Heart left ventricle (tissue), 13 donors: ENCODE data around the gene BGN.

ENCODE experiments used
- POLR2A ChIP-seq, 2 donors: fragments of 450-650 bp; IDR thresholded peaks; one replicate each; pipeline ENCODE4 v1.6.1; 2017; ENCODE audit warnings: antibody characterized with exemption in 2 of 2, mild to moderate bottlenecking in 2 of 2, moderate library complexity in 2 of 2
- TF ChIP-seq, protein P1 (sequence below), 12 donors: fragments of 200-600 bp; sonication (generic) in 4 of 12; IDR thresholded peaks; one replicate each; pipeline versions ENCODE4 v1.5.0 to v1.8.0; 2018 to 2022; ENCODE audit warnings: antibody characterized with exemption in 12 of 12, mild to moderate bottlenecking in 5 of 12
- donor health status: ischemic (EF 13 %, LVEDD 7.1; RV severe dilation, severe dysfunction).
- donor health status: DM: no; HTN: yes; CAD: no.
- donor health status: DM: no; HTN: no; CAD: no.
- donor health status: ischemic (EF 25% LVEDD 6.9; RV normal size, moderate dysfunction).
- donor health status: ischemic (EF 25% LVEDD 5.7; RV mildly dilated, moderate dysfunction).
- donor health status: ischemic (EF 35%, LVEDD 5.7; RV mildly dilated, moderate dysfunction).
- donor health status: nonischemic (EF 11% LVEDD 7.7; RV severe dilation, severe dysfunction).
- donor health status: DM: yes; HTN: yes; CAD: no.
- donor health status: PGD.
- donor health status: ischemic (EF 29% LVEDD 5.4; RV normal size, mild dysfunction).
- donor health status: nonischemic (EF 23%, LVEDD 6.1; RV moderate dilation, normal function).

DNA sequence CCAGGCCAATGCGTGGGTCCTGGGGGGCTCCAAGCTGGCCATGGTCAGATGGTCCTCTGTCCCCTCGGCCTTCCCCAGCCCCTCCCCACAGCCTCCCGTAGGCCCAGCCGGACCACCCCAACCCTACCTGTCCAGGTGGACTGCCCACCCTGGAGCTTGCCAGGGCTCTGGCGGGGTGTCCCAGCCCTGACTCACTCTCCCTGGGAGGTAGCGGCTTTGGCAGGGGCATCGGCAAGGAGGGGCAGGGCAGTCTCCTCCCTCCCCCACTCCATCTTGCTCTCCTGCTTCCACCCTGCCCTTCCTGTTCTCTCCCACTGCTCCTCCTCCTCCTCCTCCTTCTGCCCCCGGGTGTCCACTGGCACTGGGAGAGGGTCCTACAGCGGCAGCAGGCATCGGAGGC is 7.4 kb downstream of the BGN start:
- TF ChIP-seq, protein P1, sequence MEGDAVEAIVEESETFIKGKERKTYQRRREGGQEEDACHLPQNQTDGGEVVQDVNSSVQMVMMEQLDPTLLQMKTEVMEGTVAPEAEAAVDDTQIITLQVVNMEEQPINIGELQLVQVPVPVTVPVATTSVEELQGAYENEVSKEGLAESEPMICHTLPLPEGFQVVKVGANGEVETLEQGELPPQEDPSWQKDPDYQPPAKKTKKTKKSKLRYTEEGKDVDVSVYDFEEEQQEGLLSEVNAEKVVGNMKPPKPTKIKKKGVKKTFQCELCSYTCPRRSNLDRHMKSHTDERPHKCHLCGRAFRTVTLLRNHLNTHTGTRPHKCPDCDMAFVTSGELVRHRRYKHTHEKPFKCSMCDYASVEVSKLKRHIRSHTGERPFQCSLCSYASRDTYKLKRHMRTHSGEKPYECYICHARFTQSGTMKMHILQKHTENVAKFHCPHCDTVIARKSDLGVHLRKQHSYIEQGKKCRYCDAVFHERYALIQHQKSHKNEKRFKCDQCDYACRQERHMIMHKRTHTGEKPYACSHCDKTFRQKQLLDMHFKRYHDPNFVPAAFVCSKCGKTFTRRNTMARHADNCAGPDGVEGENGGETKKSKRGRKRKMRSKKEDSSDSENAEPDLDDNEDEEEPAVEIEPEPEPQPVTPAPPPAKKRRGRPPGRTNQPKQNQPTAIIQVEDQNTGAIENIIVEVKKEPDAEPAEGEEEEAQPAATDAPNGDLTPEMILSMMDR (IDR thresholded peaks at IDR 0.05): no peak
- TF ChIP-seq POLR2A (IDR thresholded peaks at IDR 0.05): no peak
